Gastrocnemius medialis (tissue), 4 donors: Measurements from ENCODE around the gene PHKB. TPM values are rescaled to one million over a fixed set of nuclear protein-coding genes. Genes with fewer than 3 reads are reported as not detected.

Experiments
- ATAC-seq, 2 donors: fragments of 150-250 bp; one replicate each; pipeline ENCODE4 v1.9.1; 2016
- DNase-seq, 2 donors: peaks; one replicate each; pipeline ENCODE4 v3.0.0-alpha.2; 2019
- H3K27ac ChIP-seq, 4 donors: fragments of 200-600 bp; sonication (generic); 1 replicate in 1 of 4; 2 replicates in 3 of 4; pipeline ENCODE4 v1.5.1; 2016 to 2018; ENCODE audit warnings: mild to moderate bottlenecking in 2 of 4, moderate library complexity in 1 of 4
- H3K27me3 ChIP-seq, 3 donors: fragments of 200-600 bp; sonication (generic) in 2 of 3; 1 replicate in 1 of 3; 2 replicates in 2 of 3; pipeline versions ENCODE4 v1.5.1 to v1.6.0; 2016 to 2019; ENCODE audit warnings: mild to moderate bottlenecking in 1 of 3, moderate library complexity in 1 of 3
- H3K36me3 ChIP-seq, 2 donors: fragments of 200-600 bp; sonication (generic) in 1 of 2; one replicate each; pipeline ENCODE4 v1.5.1; 2017 to 2018
- H3K4me1 ChIP-seq, 2 donors: fragments of 200-600 bp; sonication (generic) in 1 of 2; one replicate each; pipeline ENCODE4 v1.5.1; 2016 to 2017; ENCODE audit warnings: mild to moderate bottlenecking in 2 of 2
- H3K4me3 ChIP-seq, 4 donors: fragments of 200-600 bp; sonication (generic) in 3 of 4; 1 replicate in 1 of 4; 2 replicates in 3 of 4; pipeline ENCODE4 v1.5.1; 2016 to 2019; ENCODE audit warnings: mild to moderate bottlenecking in 2 of 4
- H3K9me3 ChIP-seq, 3 donors: fragments of 200-600 bp; sonication (generic) in 2 of 3; 1 replicate in 1 of 3; 2 replicates in 2 of 3; pipeline ENCODE4 v1.5.1; 2016 to 2019
- CTCF ChIP-seq, 5 experiments: fragments of 450-650 bp in 3 of 5; fragments of 200-600 bp in 2 of 5; sonication (generic) in 2 of 5; IDR thresholded peaks in 4 of 5; conservative IDR thresholded peaks in 1 of 5; 1 replicate in 4 of 5; 2 replicates in 1 of 5; pipeline ENCODE4 v1.5.1; 2016 to 2019; ENCODE audit warnings: antibody characterized with exemption in 5 of 5, mild to moderate bottlenecking in 3 of 5, moderate library complexity in 3 of 5
- POLR2A ChIP-seq, 2 donors: fragments of 450-650 bp; IDR thresholded peaks; one replicate each; pipeline ENCODE4 v1.6.1; 2017; ENCODE audit warnings: antibody characterized with exemption in 2 of 2, mild to moderate bottlenecking in 2 of 2, moderate library complexity in 2 of 2
- in situ Hi-C, 4 donors: fragments of 200-750 bp; cut with MboI; loops; one replicate each; pipeline versions ENCODE4 v1.15.0 to v1.8.0; 2017; ENCODE audit warnings: low sequenced_read_pairs in 4 of 4
- intact Hi-C: fragments of 100-400 bp; cut with DNase I; formaldehyde crosslinking; loops from one replicate; pipeline ENCODE4 v1.15.1; 2023; ENCODE audit warnings: low total_unique reads
- total RNA-seq, 4 donors: library from RNA; depleted of rRNA; stranded (reverse); fragments of >200 nt; gene quantifications; one replicate each; pipeline versions ENCODE4 v1.1.0 to v1.2.3, GENCODE V29; 2016

PHKB gene
- total RNA-seq, 4 donors from 2014 or later: 61.0 to 91.6 (median 79.8) TPM

GRCh38 chr16:47581114-47581513, 120.0 kb downstream of the PHKB start:
- Histone ChIP-seq H3K36me3 (no peaks in the 10 kb centered on the region), H3K27ac (no peak overlapping the region), H3K9me3 (no peaks in the 10 kb centered on the region), H3K27me3 (no peaks in the 10 kb centered on the region), H3K4me1 (peaks cover 15 to 20% of the 10 kb centered on the region in 2 donors), H3K4me3 (no peak overlapping the region)
- ATAC-seq: no peak
- in situ Hi-C loops (no loop called here), intact Hi-C loops (no loop called here)
- DNase-seq: no peak
- no peak for TF ChIP-seq POLR2A (IDR thresholded peaks at IDR 0.05)
- TF ChIP-seq CTCF (IDR thresholded peaks at IDR 0.05 in 4 of 5, conservative IDR thresholded peaks at IDR 0.05 in 1 of 5): no peak

GRCh38 chr16:47584464-47585225, 123.5 kb downstream of the PHKB start:
- Histone ChIP-seq H3K9me3 (no peaks in the 10 kb centered on the region), H3K36me3 (peaks cover 0 to 10% of the 10 kb centered on the region in 2 donors), H3K4me1 (peaks cover 17 to 21% of the 10 kb centered on the region in 2 donors), H3K4me3 (no peak overlapping the region), H3K27me3 (no peaks in the 10 kb centered on the region), H3K27ac (peak overlapping the region; percentile 36 to 70 (median 62))
- intact Hi-C loops (no loop called here), in situ Hi-C loops (no loop called here)
- ATAC-seq (peak; percentile 89 to 91), DNase-seq (no peak)
- no peak for TF ChIP-seq POLR2A (IDR thresholded peaks at IDR 0.05)
- TF ChIP-seq CTCF (IDR thresholded peaks at IDR 0.05 in 4 of 5, conservative IDR thresholded peaks at IDR 0.05 in 1 of 5): no peak

GRCh38 chr16:47586121-47586520, 125.0 kb downstream of the PHKB start:
- H3K4me3 ChIP-seq: no peak overlapping the region
- no peak for TF ChIP-seq CTCF (IDR thresholded peaks at IDR 0.05 in 4 of 5, conservative IDR thresholded peaks at IDR 0.05 in 1 of 5)
- peaks cover 17 to 21% of the 10 kb centered on the region in 2 donors for H3K4me1 ChIP-seq
- H3K9me3 ChIP-seq: no peaks in the 10 kb centered on the region
- ATAC-seq: no peak
- in situ Hi-C loops (no loop called here), intact Hi-C loops (no loop called here)
- H3K27me3 ChIP-seq: no peaks in the 10 kb centered on the region
- DNase-seq: no peak
- H3K36me3 ChIP-seq: peaks cover 0 to 25% of the 10 kb centered on the region in 2 donors
- H3K27ac ChIP-seq: peak overlapping the region in 2 of 4 donors; percentile 58 to 70

GRCh38 chr16:47590472-47590871, 129.3 kb downstream of the PHKB start:
- intact Hi-C loops (no loop called here), in situ Hi-C loops (no loop called here)
- TF ChIP-seq CTCF (IDR thresholded peaks at IDR 0.05 in 4 of 5, conservative IDR thresholded peaks at IDR 0.05 in 1 of 5) (no peak), POLR2A (IDR thresholded peaks at IDR 0.05) (no peak)
- Histone ChIP-seq H3K4me1 (peaks cover 7 to 8% of the 10 kb centered on the region in 2 donors), H3K4me3 (no peak overlapping the region), H3K27me3 (no peaks in the 10 kb centered on the region), H3K27ac (no peak overlapping the region), H3K9me3 (no peaks in the 10 kb centered on the region), H3K36me3 (peaks cover 0 to 46% of the 10 kb centered on the region in 2 donors)
- no peak for ATAC-seq
- DNase-seq: no peak
